RWPE2 (cell line): ENCODE data around the gene ROCK2.

Experiments used
- ATAC-seq: fragments of 200-7000 bp; cut with Tn5 transposase; 3 replicates; pipeline ENCODE4 v1.9.1; 2021; ENCODE audit warnings: low read depth
- DNase-seq: peaks from one replicate; pipeline ENCODE4 v3.0.0-alpha.2; 2020; ENCODE audit warnings: low spot score
- H3K27ac ChIP-seq: fragments of 450-650 bp; 2 replicates; pipeline ENCODE4 v1.5.1; 2017; ENCODE audit warnings: mild to moderate bottlenecking; ENCODE audit not compliant: poor library complexity, severe bottlenecking
- H3K27me3 ChIP-seq: fragments of 250-450 bp; sonication (Bioruptor Pico); 2 replicates; pipeline ENCODE4 v1.5.1; 2021; ENCODE audit warnings: mild to moderate bottlenecking, moderate library complexity; ENCODE audit not compliant: insufficient read depth, poor library complexity, severe bottlenecking
- H3K36me3 ChIP-seq: fragments of 250-450 bp; sonication (Bioruptor Pico); 2 replicates; pipeline ENCODE4 v1.5.1; 2020; ENCODE audit warnings: low read depth, mild to moderate bottlenecking, moderate library complexity
- H3K4me1 ChIP-seq: fragments of 250-450 bp; sonication (Bioruptor Pico); 2 replicates; pipeline ENCODE4 v1.5.1; 2021; ENCODE audit warnings: mild to moderate bottlenecking, moderate library complexity; ENCODE audit not compliant: insufficient read depth, poor library complexity, severe bottlenecking
- H3K4me3 ChIP-seq: fragments of 250-450 bp; sonication (Bioruptor Pico); 2 replicates; pipeline ENCODE4 v1.5.1; 2021; ENCODE audit warnings: mild to moderate bottlenecking, moderate library complexity; ENCODE audit not compliant: severe bottlenecking
- H3K9me3 ChIP-seq: fragments of 250-450 bp; sonication (Bioruptor Pico); 2 replicates; pipeline ENCODE4 v1.5.1; 2021; ENCODE audit warnings: mild to moderate bottlenecking, moderate library complexity; ENCODE audit not compliant: severe bottlenecking
- TF ChIP-seq, protein P1 (sequence below): fragments of 450-650 bp; IDR thresholded peaks from one replicate; pipeline ENCODE4 v1.5.1; 2017; ENCODE audit warnings: mild to moderate bottlenecking, moderate library complexity; ENCODE audit not compliant: poor library complexity, severe bottlenecking

Gene ROCK2

DNA sequence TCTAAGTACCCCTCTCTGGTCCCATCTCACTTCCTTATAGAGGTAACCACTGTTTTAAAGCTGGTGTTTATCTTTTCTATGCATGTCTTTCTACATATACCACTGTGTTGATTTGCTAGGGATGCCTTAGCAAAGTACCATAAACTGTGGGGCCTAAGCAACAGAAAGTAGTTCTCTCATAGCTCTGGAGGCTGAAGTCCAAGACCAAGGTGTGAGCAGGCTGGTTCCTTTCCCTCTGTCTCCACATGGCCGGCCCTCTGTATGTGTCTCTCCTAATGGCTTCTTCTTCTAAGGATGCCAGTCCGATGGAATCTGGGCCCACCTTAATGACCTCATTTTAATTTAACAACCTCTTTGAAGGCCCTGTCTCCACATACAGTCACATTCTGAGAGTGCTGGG is 40.8 kb upstream of the ROCK2 start:
- Histone ChIP-seq H3K27ac (no peak overlapping the region), H3K36me3 (no peaks in the 10 kb centered on the region), H3K4me1 (no peaks in the 10 kb centered on the region), H3K9me3 (no peaks in the 10 kb centered on the region), H3K4me3 (no peak overlapping the region), H3K27me3 (no peaks in the 10 kb centered on the region)
- DNase-seq (no peak), ATAC-seq (no peak)
- TF ChIP-seq, protein P1, sequence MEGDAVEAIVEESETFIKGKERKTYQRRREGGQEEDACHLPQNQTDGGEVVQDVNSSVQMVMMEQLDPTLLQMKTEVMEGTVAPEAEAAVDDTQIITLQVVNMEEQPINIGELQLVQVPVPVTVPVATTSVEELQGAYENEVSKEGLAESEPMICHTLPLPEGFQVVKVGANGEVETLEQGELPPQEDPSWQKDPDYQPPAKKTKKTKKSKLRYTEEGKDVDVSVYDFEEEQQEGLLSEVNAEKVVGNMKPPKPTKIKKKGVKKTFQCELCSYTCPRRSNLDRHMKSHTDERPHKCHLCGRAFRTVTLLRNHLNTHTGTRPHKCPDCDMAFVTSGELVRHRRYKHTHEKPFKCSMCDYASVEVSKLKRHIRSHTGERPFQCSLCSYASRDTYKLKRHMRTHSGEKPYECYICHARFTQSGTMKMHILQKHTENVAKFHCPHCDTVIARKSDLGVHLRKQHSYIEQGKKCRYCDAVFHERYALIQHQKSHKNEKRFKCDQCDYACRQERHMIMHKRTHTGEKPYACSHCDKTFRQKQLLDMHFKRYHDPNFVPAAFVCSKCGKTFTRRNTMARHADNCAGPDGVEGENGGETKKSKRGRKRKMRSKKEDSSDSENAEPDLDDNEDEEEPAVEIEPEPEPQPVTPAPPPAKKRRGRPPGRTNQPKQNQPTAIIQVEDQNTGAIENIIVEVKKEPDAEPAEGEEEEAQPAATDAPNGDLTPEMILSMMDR = no peak

DNA sequence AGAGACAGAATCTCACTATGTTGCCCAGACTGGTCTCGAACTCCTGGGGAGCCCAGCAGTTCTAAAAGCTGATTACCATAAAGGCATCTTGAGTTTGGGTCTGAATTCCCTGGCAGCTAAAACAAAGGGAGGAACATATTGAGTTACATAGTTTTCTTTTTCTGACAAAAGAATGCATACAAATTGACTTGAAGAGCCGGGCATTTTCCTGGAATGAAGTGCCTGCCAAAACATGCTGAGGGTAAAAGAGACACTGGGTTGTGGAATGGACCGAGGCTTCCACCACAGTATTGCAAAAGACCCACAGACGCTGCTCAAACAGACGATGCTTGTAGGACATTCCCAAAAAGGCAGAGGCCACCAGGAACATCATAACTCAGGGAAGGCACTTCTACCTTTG is 35.1 kb upstream of the ROCK2 start:
- ATAC-seq = 0 out of 3 replicates have a peak, but pooled peaks have one; percentile 7
- no peaks in the 10 kb centered on the region for H3K9me3 ChIP-seq
- no peak overlapping the region for H3K27ac ChIP-seq

DNA sequence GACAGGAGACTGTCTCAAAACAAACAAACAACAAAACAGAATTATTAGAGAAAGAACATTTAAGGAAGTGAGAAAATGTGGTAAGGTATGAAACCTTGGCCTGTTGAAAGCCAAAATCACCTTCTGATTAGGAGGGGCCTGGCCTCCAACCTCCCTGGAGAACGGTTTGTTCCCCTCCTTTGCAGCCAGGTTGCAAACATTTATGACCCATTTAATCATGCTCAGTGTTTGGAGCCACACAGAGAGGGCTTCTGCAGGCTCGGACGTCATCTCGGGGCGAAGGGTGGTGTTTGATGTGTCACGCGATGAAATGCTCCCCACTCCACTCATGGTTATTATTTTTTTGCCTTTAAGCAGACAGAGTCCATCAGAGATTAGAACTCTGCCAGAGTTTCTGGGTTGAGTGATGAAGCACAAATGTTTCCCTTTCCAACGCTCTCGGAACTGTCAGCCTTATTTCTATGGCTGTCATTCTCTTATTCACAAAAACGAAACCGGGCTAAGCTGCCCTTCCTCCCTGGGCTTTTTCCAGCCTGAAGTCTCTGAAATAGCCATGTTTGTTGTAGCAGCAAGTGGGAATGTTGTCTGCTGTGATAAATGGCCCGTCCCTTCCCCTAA is 33.6 kb upstream of the ROCK2 start:
- DNase-seq = no peak
- Histone ChIP-seq H3K36me3 (no peaks in the 10 kb centered on the region), H3K27ac (no peak overlapping the region), H3K27me3 (no peaks in the 10 kb centered on the region), H3K4me1 (peaks cover 12% of the 10 kb centered on the region), H3K9me3 (no peaks in the 10 kb centered on the region), H3K4me3 (no peak overlapping the region)
- ATAC-seq = no peak
- TF ChIP-seq, protein P1 = no peak

More for the DNA sequence above, 35.1 kb upstream of the ROCK2 start:
- H3K4me3 ChIP-seq = no peak overlapping the region
- TF ChIP-seq, protein P1 = no peak
- no peaks in the 10 kb centered on the region for H3K27me3 ChIP-seq
- H3K36me3 ChIP-seq = no peaks in the 10 kb centered on the region
- DNase-seq = no peak
- peaks cover 7% of the 10 kb centered on the region for H3K4me1 ChIP-seq

DNA sequence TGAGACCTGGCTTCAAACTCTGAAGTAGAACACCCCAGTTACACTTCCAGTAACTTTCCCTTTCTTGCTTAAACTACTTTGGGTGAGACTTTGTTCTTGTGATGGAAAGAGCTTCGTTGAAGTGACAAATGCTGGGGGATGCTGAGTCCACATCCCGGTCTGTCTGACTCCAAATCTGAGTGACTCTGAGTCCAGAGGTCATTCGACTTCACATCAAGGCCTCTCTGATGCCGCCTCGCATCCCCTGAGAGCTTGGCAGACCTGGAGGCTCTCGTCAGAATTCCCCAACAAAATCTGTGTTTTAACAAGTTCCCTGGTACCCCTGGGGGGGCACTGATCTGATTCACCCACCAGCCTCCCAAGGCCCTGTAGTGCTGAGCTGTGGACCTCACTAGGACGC is 31.6 kb upstream of the ROCK2 start:
- TF ChIP-seq, protein P1 = no peak
- ATAC-seq = no peak
- Histone ChIP-seq H3K9me3 (no peaks in the 10 kb centered on the region), H3K4me3 (no peak overlapping the region), H3K27me3 (no peaks in the 10 kb centered on the region), H3K27ac (no peak overlapping the region), H3K4me1 (peaks cover 13% of the 10 kb centered on the region), H3K36me3 (no peaks in the 10 kb centered on the region)
- DNase-seq = no peak

DNA sequence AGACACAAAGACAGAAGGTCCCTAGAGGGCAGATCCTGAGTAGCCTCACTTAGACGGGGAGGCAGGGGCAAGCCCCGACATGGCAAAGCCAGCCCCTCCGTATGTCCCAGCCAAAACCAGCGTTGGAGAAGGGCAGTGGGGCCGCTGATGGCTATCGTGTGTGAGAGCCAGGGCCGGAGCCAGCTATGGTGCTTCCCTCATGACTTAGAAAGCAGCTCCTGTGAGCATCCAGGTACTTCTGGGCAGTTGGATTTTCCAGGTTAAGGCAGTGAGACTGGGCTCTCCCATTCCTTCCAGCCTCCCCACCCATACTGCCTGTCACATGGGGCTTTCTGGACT is 31.2 kb upstream of the ROCK2 start:
- TF ChIP-seq, protein P1 = no peak
- DNase-seq (no peak), ATAC-seq (no peak)
- Histone ChIP-seq H3K4me1 (peaks cover 17% of the 10 kb centered on the region), H3K9me3 (no peaks in the 10 kb centered on the region), H3K27me3 (no peaks in the 10 kb centered on the region), H3K4me3 (no peak overlapping the region), H3K36me3 (no peaks in the 10 kb centered on the region), H3K27ac (no peak overlapping the region)
